Activated naive CD4-positive, alpha-beta T cell treated with anti-CD3 and anti-CD28 coated beads, Interleukin-2, amount 50 U/mL, for 72 hours (primary cell): ENCODE measurements around the gene GPC5. TPM values are rescaled to one million over a fixed set of nuclear protein-coding genes. Genes with fewer than 3 reads are reported as not detected.
"Not testable (repeated sequence)": the region's sequence is repeated elsewhere in the genome, so short reads cannot be mapped to it uniquely, and the experiment has no call there.

ENCODE experiments used
- ATAC-seq, 2 donors: fragments of 150-1000 bp; cut with Tn5 transposase; 2 replicates each; pipeline ENCODE4 v1.10.0; 2021; ENCODE audit warnings: mild to moderate bottlenecking in 2 of 2, moderate library complexity in 2 of 2
- DNase-seq, 2 donors: peaks; one replicate each; pipeline ENCODE4 v3.0.0; 2021 to 2022; ENCODE audit warnings: low spot score in 2 of 2
- H3K27ac Mint-ChIP-seq, 2 donors: one replicate each; pipeline ENCODE4 v1.8.0; 2022; ENCODE audit warnings: mild to moderate bottlenecking in 2 of 2, mixed read lengths in 2 of 2
- H3K36me3 Mint-ChIP-seq, 2 donors: one replicate each; pipeline ENCODE4 v1.8.0; 2022; ENCODE audit warnings: mixed read lengths in 2 of 2
- H3K9me3 Mint-ChIP-seq, 2 donors: one replicate each; pipeline ENCODE4 v1.8.0; 2022; ENCODE audit warnings: mixed read lengths in 2 of 2
- total RNA-seq, 2 donors: library from RNA; stranded (reverse); gene quantifications; one replicate each; pipeline ENCODE4 v1.2.3, GENCODE V29; 2022

Gene GPC5
- total RNA-seq, 2 donors from 2014 or later = 0.11 to 0.78 TPM

DNA sequence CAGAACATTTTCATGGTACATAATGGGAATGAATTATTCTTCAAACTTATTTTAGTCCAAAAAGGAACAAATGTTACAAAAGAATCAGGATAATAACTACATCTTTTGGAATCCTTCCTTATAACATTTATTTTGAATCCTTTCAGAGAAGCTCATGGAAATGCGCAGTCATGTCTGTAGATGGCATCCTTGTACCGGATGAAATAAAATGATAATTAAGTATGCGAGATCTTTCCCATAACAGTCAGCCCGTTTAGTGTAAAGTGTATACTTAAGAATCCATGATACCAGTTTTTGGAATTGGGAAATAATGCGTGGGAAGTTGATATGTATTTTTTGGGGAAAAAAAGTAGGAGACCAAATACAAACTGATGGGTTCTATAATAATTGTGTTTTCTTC is 418.8 kb downstream of the GPC5 start:
- ATAC-seq (no peak), DNase-seq (no peak)
- no peaks in the 10 kb centered on the region for H3K36me3 Mint-ChIP-seq
- H3K9me3 Mint-ChIP-seq = no peaks in the 10 kb centered on the region
- no peak overlapping the region for H3K27ac Mint-ChIP-seq

DNA sequence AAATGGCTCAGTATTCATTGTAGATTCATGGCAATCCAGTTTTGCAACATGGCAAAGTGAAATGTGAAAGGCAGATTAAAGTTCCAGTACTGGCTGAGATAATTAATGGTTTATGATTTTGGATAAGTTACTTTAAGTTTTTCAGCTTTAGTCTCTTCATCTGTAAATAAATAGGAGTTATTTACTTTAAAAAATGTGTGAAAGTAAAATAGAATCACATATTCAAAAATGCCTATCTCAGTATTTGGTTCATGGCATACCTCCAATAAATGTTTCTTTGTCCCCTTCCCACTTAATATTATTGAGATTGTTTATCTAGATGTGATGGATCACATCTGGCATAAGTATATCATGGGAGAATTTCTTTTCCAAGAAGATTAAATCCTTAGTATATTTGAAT is 426.0 kb downstream of the GPC5 start:
- H3K9me3 Mint-ChIP-seq = peaks cover 5% of the 10 kb centered on the region in 2 donors
- peaks cover 0 to 2% of the 10 kb centered on the region in 2 donors for H3K36me3 Mint-ChIP-seq
- H3K27ac Mint-ChIP-seq = no peak overlapping the region
- ATAC-seq = no peak
- DNase-seq = no peak

DNA sequence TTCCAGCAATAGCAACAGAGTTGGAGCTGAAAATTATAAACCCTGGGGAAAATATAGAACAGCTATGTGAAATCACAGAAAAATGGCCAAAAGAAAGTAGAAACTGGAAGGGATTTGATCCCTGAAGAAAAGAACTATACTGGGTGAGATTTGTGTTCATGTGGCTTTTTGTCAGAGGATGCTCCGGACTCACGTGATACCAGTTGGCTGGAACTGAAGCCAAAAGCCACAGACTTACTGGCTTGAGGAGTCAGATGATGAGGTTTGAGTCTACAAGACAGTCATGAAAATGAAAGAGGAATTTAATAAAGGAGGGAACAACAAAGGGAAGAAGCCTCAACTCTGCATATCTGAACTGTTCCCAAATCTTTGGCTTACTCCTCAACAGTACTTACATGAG is 427.1 kb downstream of the GPC5 start:
- ATAC-seq = no peak

DNA sequence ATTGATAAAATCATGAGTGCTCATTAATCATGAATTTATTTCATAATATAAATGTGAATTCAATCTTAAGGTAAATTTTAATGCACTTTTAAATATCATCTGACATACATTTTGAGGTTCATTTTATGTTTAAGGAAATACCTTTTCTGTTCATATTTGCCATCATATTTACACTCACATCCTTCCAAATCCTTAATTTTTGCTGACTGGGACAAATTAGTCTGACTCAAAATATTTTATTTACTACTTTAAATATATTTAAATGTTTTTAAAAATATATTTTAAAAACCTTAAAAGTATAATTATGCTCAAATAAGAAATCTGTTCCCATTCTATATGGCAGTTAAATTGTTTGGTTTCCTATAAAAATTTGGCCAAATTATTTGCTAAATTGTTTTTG is 438.1 kb downstream of the GPC5 start:
- peaks cover 0 to 5% of the 10 kb centered on the region in 2 donors for H3K36me3 Mint-ChIP-seq
- no peak overlapping the region for H3K27ac Mint-ChIP-seq
- ATAC-seq = no peak
- DNase-seq = no peak
- H3K9me3 Mint-ChIP-seq = peaks cover 11 to 12% of the 10 kb centered on the region in 2 donors

More for the DNA sequence above, 427.1 kb downstream of the GPC5 start:
- Mint-ChIP-seq H3K27ac (no peak overlapping the region), H3K9me3 (peaks cover 5 to 9% of the 10 kb centered on the region in 2 donors), H3K36me3 (peaks cover 0 to 5% of the 10 kb centered on the region in 2 donors)
- DNase-seq = no peak

DNA sequence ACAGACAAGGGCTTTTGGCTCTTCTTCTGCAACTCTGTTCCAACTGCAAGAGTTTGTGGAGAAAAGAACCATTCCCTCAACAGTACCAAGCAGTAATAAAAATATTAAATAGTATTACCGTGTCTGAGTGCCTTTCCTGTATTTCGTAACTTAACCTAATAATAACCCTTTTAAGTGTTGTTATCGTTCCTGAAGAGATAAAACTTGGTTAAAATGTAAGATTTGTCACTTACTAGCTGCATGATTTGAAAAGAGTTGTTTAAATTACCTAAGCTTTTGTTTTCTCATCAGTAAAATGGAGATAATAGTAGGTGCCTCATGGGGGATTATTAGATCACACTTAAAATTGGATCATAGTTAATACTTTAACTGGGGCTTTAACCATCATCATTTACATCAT is 447.2 kb downstream of the GPC5 start:
- ATAC-seq = no peak

DNA sequence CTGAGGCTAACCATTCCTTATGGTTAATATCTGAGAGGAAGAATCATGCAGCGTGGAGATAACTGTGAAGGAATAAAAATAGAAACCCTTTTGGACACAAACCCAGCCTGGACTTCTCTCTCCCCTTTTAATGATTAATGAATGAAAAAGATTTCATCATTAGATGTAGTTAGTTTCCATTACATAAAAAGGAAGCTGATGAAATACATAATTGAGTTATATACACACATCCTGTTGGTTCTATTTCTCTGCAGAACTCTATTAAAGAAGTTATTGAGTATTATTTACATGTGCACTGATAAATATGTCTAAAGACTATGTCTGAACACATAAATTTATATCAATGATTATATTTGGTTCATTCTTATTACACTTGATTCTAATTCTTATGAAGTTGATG is 465.3 kb downstream of the GPC5 start:
- Mint-ChIP-seq H3K27ac (no peak overlapping the region), H3K9me3 (peaks cover 6 to 8% of the 10 kb centered on the region in 2 donors), H3K36me3 (no peaks in the 10 kb centered on the region)
- DNase-seq = no peak
- no peak for ATAC-seq

More for the DNA sequence above, 447.2 kb downstream of the GPC5 start:
- Mint-ChIP-seq H3K27ac (no peak overlapping the region), H3K36me3 (no peaks in the 10 kb centered on the region), H3K9me3 (peaks cover 5 to 25% of the 10 kb centered on the region in 2 donors)
- no peak for DNase-seq

GRCh38 chr13:91868351-91868750 is 469.9 kb downstream of the GPC5 start:
- no peak for DNase-seq
- Mint-ChIP-seq H3K36me3 (no peaks in the 10 kb centered on the region), H3K9me3 (peaks cover under 1 to 1% of the 10 kb centered on the region in 2 donors), H3K27ac (no peak overlapping the region)
- ATAC-seq = no peak

DNA sequence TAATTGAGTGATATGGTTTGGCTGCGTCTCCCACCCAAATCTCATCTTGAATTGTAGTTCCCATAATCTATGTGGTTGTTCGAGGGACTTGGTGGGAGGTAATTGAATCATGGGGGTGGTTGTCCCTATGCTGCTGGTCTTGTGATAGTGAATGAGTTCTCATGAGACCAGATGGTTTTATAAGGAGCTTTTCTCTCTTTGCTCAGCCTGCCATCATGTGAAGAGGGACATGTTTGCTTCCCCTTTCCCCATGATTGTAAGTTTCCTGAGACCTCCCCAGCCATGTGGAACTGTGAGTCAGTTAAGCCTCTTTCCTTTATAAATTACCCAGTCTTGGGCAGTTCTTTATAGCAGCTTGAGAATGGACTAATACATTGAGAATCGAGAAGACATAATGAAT is 480.1 kb downstream of the GPC5 start:
- H3K27ac Mint-ChIP-seq = no peak overlapping the region
- DNase-seq = no peak
- H3K9me3 Mint-ChIP-seq = peaks cover 5 to 10% of the 10 kb centered on the region in 2 donors
- no peak for ATAC-seq
- no peaks in the 10 kb centered on the region for H3K36me3 Mint-ChIP-seq

DNA sequence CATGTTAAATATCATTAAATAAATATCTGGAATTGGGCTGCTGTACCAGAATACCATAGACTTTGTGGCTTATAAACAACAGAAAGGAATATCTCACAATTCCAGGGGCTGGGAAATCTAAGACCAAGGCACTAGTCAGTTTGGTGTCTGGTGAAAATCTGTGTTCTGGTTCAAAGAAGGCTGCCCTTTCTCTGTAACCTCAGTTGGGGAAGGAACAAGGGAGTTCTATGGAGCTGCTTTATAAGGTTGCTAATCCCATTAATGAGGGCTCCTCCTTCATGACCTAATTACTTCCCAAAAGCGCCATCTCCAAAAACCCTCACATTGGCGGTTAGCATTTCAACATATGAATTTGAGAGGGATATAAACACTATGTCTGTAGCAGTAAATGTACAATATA is 480.9 kb downstream of the GPC5 start:
- no peaks in the 10 kb centered on the region for H3K36me3 Mint-ChIP-seq
- DNase-seq (no peak), ATAC-seq (no peak)
- peaks cover 6 to 10% of the 10 kb centered on the region in 2 donors for H3K9me3 Mint-ChIP-seq
- no peak overlapping the region for H3K27ac Mint-ChIP-seq

DNA sequence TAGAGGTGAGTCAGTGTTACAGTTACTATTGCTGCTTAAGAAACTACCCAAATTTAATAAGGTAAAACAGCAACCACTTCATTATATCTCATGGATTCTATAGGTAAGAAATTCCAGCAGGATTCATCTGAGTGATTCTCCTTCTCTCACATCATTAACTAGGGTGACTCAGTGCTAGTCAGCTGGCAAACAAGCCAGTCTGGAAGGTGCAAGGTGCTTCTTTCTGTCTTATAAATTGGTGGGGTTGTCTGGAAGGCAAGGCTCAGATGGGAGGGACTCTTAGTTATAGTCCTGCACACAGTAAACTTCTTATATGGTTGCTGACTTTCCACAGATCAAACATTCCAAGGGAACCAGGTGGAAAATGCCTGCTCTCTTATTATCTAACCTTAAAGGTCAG is 484.5 kb downstream of the GPC5 start:
- Mint-ChIP-seq H3K9me3 (peaks cover 12 to 15% of the 10 kb centered on the region in 2 donors), H3K36me3 (no peaks in the 10 kb centered on the region), H3K27ac (no peak overlapping the region)
- ATAC-seq (no peak), DNase-seq (no peak)

GRCh38 chr13:91889641-91890040 is 491.2 kb downstream of the GPC5 start:
- Mint-ChIP-seq H3K9me3 (peaks cover 17 to 21% of the 10 kb centered on the region in 2 donors), H3K36me3 (no peaks in the 10 kb centered on the region), H3K27ac (no peak overlapping the region)
- no peak for DNase-seq
- no peak for ATAC-seq

DNA sequence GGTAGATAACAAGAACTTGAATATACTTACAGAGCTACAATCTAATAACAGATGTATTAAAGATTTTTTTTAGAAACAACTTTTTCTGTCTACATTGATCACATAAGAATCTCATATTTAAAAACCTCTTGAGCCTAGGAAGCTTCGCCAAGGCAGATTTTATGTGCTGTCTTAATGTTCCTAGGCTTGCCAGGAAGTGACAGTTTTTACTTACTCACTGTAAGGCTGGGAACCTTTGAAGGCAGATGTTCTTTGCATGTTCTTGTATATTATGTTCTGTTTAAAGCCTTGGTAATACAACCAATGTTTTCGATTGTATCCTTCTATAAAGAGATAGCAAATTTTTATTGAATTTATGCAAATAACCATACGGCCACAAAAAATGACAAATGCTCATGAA is 492.7 kb downstream of the GPC5 start:
- H3K27ac Mint-ChIP-seq = no peak overlapping the region
- no peaks in the 10 kb centered on the region for H3K36me3 Mint-ChIP-seq
- peaks cover 20 to 21% of the 10 kb centered on the region in 2 donors for H3K9me3 Mint-ChIP-seq

DNA sequence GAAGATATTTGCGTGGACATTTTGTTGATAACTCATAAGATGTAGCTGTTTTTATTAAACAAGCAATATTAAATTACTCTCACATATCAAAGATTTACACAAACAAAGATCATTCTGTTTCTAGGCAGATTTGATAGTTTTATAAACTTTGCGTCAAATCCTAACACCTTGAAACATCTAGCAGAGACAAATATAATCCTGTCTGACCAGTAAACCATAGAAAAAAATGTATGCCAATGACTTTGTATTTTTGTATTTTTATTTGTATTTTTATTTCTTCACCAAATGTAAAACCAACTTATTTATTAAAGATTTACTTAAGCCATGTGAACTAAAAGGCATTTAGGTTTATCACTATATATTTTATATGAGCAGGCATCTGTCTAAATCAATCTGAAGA is 494.6 kb downstream of the GPC5 start:
- Mint-ChIP-seq H3K27ac (no peak overlapping the region), H3K36me3 (no peaks in the 10 kb centered on the region), H3K9me3 (peaks cover 14 to 17% of the 10 kb centered on the region in 2 donors)
- ATAC-seq (no peak), DNase-seq (no peak)

More for the DNA sequence above, 492.7 kb downstream of the GPC5 start:
- ATAC-seq = no peak
- DNase-seq = no peak

- ATAC-seq (no peak), DNase-seq (no peak)
- H3K27ac Mint-ChIP-seq = no peak overlapping the region
- H3K36me3 Mint-ChIP-seq = no peaks in the 10 kb centered on the region
- H3K9me3 Mint-ChIP-seq = peaks cover 8 to 12% of the 10 kb centered on the region in 2 donors
Observed at GRCh38 chr13:91894316-91894715, 495.9 kb downstream of the GPC5 start.

DNA sequence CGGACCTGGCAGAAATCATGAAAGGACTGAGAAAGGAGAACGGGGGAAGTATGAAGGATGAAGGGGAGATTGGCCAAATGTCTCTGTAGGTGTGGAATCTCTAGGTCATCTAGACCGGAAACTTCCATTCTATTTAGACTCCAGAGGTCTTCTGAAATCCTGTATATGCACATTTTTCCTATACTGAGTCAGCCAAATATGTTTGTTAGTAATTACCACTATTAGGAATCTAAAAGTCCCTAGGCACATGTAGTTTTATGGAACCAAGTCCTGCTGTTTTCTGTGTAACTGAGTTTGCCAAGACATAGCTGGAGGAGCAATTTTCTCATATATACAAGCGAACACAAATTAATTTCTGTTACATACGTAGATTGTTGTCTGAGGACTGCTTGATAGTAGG is 498.1 kb downstream of the GPC5 start:
- Mint-ChIP-seq H3K9me3 (peaks cover 8 to 14% of the 10 kb centered on the region in 2 donors), H3K36me3 (no peaks in the 10 kb centered on the region), H3K27ac (no peak overlapping the region)
- DNase-seq (no peak), ATAC-seq (no peak)

DNA sequence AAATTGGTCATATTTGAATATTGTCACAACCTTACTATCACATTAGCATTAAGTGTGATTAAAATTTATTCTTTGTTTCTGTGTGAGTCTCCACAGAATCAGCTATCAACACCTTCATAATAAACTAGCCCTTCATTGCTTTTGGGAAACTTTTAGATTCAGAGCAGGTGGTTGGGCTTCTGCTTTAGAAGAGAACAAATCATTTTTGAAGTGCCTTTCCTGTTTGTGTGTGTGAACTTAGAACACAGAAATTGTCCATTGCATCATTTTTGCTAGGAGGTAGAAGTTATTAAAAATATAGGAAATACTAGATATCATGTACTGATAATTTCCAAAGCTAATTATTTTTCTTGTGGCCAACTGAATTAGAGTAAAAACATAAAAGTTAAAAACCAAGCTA is 500.6 kb downstream of the GPC5 start:
- peaks cover 8 to 15% of the 10 kb centered on the region in 2 donors for H3K9me3 Mint-ChIP-seq
- ATAC-seq, H3K36me3 Mint-ChIP-seq, H3K27ac Mint-ChIP-seq, DNase-seq: not testable (repeated sequence)

- Mint-ChIP-seq H3K36me3 (no peaks in the 10 kb centered on the region), H3K27ac (no peak overlapping the region), H3K9me3 (peaks cover 0 to 6% of the 10 kb centered on the region in 2 donors)
- DNase-seq = no peak
- ATAC-seq = no peak
Observed at GRCh38 chr13:91902291-91902690, 503.9 kb downstream of the GPC5 start.

DNA sequence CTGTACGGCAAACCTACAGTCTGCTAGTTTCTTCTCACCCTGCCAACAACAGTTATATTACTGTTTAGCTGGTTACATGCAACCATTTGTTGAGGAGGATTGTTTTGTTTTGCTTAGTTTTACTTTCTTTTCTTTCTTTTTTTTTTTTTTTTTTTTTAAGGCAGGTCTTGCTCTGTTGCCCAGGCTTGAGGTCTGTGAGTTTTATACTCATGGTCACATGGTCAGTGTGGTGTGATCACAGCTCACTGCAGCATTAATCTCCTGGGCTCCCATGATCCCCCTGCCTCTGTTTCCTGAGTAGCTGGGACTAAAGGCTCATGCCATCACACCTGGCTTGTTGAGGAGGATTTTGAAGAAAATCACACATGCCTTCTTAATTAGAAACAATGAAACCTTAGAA is 505.6 kb downstream of the GPC5 start:
- Mint-ChIP-seq H3K27ac (no peak overlapping the region), H3K9me3 (peaks cover 0 to 3% of the 10 kb centered on the region in 2 donors), H3K36me3 (no peaks in the 10 kb centered on the region)
- no peak for DNase-seq
- no peak for ATAC-seq

DNA sequence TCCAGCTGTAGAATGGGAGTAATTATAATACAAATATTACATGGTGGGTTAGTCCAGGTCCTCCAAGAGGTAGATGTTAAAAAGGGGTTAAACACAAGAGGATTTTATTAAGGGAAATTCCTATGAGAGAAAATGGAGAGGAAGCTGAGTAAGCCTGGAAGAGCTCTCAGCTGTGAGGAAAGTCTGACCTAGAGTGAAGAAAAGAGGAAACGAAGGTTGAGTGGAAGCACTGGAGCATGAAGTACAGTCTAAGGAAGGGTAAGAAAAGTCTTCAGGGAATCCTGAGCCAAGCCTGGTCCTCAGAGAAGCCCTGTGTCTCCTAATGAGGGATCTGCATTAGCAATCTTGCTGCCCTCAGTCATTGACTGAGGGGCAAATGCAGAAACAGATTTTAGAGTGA is 506.2 kb downstream of the GPC5 start:
- no peak for DNase-seq
- Mint-ChIP-seq H3K27ac (no peak overlapping the region), H3K9me3 (peaks cover 0 to 3% of the 10 kb centered on the region in 2 donors), H3K36me3 (no peaks in the 10 kb centered on the region)
- no peak for ATAC-seq
